ENCODE measurements around the gene GRID1. TPM values are rescaled to one million over a fixed set of nuclear protein-coding genes. Genes with fewer than 3 reads are reported as not detected.

The GRID1 gene
- total and polyA plus RNA-seq, 10 of the 15 experiments (the other 5 are each of a cell fraction or from before 2014, with no cell fraction given), result 0.04 to 0.62 (median 0.08) TPM; not detected in 5

DNA sequence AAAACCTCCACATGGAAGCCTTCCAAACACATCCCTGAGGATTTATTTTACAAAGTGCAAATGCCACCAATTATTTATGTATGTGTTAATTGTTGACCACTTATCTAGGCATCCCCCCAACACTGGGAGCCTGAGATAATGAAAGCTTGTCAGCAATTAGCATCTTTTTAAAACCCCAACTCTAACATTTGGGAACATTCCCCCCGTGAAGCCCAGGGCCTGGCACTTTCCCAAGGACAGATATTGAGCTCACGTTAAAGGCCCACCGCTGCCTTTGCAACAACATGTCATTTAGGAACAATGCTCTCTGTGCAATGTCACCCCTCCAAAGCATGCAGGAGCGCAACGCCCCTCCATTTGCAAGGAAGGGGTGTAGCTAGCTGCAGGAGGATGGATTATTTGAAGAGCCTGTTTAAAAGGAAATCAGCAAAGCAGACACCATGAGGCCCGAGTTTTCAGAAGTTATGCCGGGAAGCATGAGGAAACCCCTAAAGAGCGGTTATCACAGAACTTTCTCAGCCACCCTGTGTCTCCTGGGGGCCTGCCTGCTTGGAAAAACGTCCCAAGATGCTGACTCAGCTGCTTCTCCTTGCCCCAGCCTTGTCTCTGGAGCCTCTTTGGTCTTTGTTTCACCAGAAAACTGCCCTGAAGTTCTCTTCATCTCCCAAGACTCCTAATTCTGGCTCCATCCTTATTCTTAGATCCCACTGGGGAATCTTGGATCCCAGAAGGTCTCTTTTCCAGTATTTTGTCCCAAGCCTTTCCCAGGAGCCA, 444.1 kb downstream of the GRID1 start:
- no peak for DNase-seq (ENCODE audit: low read depth, low spot score)
- SMC1A ChIA-PET (ENCODE audit: uncharacterized antibody, unreplicated experiment), result interaction anchor here (1.4 kb wide), 1 partner anchor 14 kb away, joined by 3 read pairs; no protein-coding TSS in a partner anchor

More for the DNA sequence above, 444.1 kb downstream of the GRID1 start:
- ChIA-PET POLR2A (no interaction called here), RAD21 (ENCODE audit: unreplicated experiment) (no interaction called here), CTCF (no interaction called here)
- intact Hi-C loops (cut with micrococcal nuclease; ENCODE audit: unreplicated experiment) (no loop called here), in situ Hi-C loops (cut with MboI) (no loop called here)
- Histone ChIP-seq H4K20me1 (ENCODE audit: control insufficient read depth, insufficient read depth) (no peaks in the 10 kb centered on the region), H3K27ac (ENCODE audit: control insufficient read depth, insufficient read depth) (no peak overlapping the region), H3K27me3 (replicated peaks in 1 of 2; ENCODE audit: control insufficient read depth in 2 of 2, insufficient read depth in 2 of 2, low read length in 1 of 2) (no peaks in the 10 kb centered on the region), H3K4me2 (ENCODE audit: control insufficient read depth, insufficient read depth) (no peak overlapping the region), H3K79me2 (ENCODE audit: control insufficient read depth, insufficient read depth, low read length) (no peaks in the 10 kb centered on the region), H3K9ac (ENCODE audit: control insufficient read depth, insufficient read depth, low read length) (no peak overlapping the region), H3K9me3 (replicated peaks; ENCODE audit: control insufficient read depth, insufficient read depth, low read length) (no peaks in the 10 kb centered on the region), H3K4me1 (ENCODE audit: control insufficient read depth, insufficient read depth, low read length) (no peaks in the 10 kb centered on the region), H3K36me3 (ENCODE audit: control insufficient read depth in 2 of 2, insufficient read depth in 2 of 2, low read length in 1 of 2) (no peaks in the 10 kb centered on the region), H3K4me3 (no peak overlapping the region), H2AFZ (ENCODE audit: control insufficient read depth, low read depth, low read length) (no peak overlapping the region)
- ATAC-seq (no peak), FAIRE-seq (no peak)
- no TSS peak for BruUV-seq (replicated peaks)
- no peak for TF ChIP-seq SP1 (IDR thresholded peaks at IDR 0.05; ENCODE audit: low read depth, low read length)
- TF ChIP-seq HDGF (IDR thresholded peaks at IDR 0.05), result no peak
- TF ChIP-seq, protein P1, sequence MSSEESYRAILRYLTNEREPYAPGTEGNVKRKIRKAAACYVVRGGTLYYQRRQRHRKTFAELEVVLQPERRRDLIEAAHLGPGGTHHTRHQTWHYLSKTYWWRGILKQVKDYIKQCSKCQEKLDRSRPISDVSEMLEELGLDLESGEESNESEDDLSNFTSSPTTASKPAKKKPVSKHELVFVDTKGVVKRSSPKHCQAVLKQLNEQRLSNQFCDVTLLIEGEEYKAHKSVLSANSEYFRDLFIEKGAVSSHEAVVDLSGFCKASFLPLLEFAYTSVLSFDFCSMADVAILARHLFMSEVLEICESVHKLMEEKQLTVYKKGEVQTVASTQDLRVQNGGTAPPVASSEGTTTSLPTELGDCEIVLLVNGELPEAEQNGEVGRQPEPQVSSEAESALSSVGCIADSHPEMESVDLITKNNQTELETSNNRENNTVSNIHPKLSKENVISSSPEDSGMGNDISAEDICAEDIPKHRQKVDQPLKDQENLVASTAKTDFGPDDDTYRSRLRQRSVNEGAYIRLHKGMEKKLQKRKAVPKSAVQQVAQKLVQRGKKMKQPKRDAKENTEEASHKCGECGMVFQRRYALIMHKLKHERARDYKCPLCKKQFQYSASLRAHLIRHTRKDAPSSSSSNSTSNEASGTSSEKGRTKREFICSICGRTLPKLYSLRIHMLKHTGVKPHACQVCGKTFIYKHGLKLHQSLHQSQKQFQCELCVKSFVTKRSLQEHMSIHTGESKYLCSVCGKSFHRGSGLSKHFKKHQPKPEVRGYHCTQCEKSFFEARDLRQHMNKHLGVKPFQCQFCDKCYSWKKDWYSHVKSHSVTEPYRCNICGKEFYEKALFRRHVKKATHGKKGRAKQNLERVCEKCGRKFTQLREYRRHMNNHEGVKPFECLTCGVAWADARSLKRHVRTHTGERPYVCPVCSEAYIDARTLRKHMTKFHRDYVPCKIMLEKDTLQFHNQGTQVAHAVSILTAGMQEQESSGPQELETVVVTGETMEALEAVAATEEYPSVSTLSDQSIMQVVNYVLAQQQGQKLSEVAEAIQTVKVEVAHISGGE (CRISPR knock-in tag; IDR thresholded peaks at IDR 0.05), result no peak
- TF ChIP-seq, protein P2, sequence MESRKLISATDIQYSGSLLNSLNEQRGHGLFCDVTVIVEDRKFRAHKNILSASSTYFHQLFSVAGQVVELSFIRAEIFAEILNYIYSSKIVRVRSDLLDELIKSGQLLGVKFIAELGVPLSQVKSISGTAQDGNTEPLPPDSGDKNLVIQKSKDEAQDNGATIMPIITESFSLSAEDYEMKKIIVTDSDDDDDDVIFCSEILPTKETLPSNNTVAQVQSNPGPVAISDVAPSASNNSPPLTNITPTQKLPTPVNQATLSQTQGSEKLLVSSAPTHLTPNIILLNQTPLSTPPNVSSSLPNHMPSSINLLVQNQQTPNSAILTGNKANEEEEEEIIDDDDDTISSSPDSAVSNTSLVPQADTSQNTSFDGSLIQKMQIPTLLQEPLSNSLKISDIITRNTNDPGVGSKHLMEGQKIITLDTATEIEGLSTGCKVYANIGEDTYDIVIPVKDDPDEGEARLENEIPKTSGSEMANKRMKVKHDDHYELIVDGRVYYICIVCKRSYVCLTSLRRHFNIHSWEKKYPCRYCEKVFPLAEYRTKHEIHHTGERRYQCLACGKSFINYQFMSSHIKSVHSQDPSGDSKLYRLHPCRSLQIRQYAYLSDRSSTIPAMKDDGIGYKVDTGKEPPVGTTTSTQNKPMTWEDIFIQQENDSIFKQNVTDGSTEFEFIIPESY (IDR thresholded peaks at IDR 0.05), result no peak
- TF ChIP-seq SMARCA5 (IDR thresholded peaks at IDR 0.05), result no peak
- 46% methylated on average over 9 of the region's 9 CpGs for WGBS (ENCODE audit: insufficient coverage, insufficient replicate concordance, low lambda C conversion rate, missing lambda C conversion rate)
